Activated CD8-positive, alpha-beta memory T cell treated with anti-CD3 and anti-CD28 coated beads, Interleukin-2, amount 50 U/mL, for 1 hour (primary cell): ENCODE measurements around the gene UCP3.

Experiments used
- DNase-seq: peaks from one replicate; pipeline ENCODE4 v3.0.0-alpha.2; 2020; ENCODE audit errors: extremely low read depth

Gene UCP3

GRCh38 chr11:73956876-73957653 is 51.8 kb downstream of the UCP3 start:
- DNase-seq: no peak

- DNase-seq: no peak
Observed at GRCh38 chr11:73951797-73952196, 57.1 kb downstream of the UCP3 start.

- no peak for DNase-seq
Observed at GRCh38 chr11:73950869-73951710, 57.8 kb downstream of the UCP3 start, which contains the start of gene DNAJB13. DNAJB13 (plus strand) TSS chr11:73951026; CDS start chr11:73951070, 44 bp downstream.
